HCT116 (cell line): ENCODE data around the gene VIPR2. TPM values are rescaled to one million over a fixed set of nuclear protein-coding genes. Genes with fewer than 3 reads are reported as not detected.

ENCODE experiments used
- ATAC-seq: fragments of 200-7000 bp; cut with Tn5 transposase; 2 replicates; pipeline ENCODE4 v1.9.1; 2020; ENCODE audit warnings: mild to moderate bottlenecking, moderate library complexity
- BruUV-seq: library from RNA; stranded (reverse); fragments of 400-500 nt; replicated peaks from 2 replicates; lab custom pipeline; 2021; lab: Mats Ljungman, UMichigan
- CTCF ChIA-PET: fragments of 300-600 bp; sonication (Branson Sonifier 250); formaldehyde crosslinking; loops from one replicate; lab custom pipeline; 2021; ENCODE audit warnings: antibody characterized with exemption; lab: Charles Lee
- POLR2A ChIA-PET: fragments of 300-600, 350-600 bp; sonication (Branson Sonifier 250); formaldehyde crosslinking; loops from one replicate; lab custom pipeline; 2021; ENCODE audit warnings: antibody characterized with exemption; lab: Charles Lee
- RAD21 ChIA-PET, 2 experiments: fragments of 300-600 bp; sonication (Branson Sonifier 250); formaldehyde crosslinking; loops; one replicate each; lab custom pipeline; 2023; ENCODE audit warnings: low total read pairs in 2 of 2; ENCODE audit not compliant: uncharacterized antibody in 2 of 2, unreplicated experiment in 2 of 2, low non-redundant PET in 1 of 2; lab: Charles Lee
- DNase-seq: peaks from one replicate; pipeline ENCODE4 v3.0.0-alpha.2; 2010; ENCODE audit warnings: low read depth, low spot score
- H2AFZ ChIP-seq: fragments of 200-600 bp; shearing (Covaris generic), sonication (generic); 2 replicates; pipeline ENCODE4 v1.6.1; 2017; ENCODE audit warnings: low read depth, mixed run types, mixed read lengths, antibody characterized with exemption, low read length; ENCODE audit not compliant: poor library complexity, severe bottlenecking
- H3K27ac ChIP-seq: 2 replicates; pipeline ENCODE4 v1.5.1; 2012; ENCODE audit warnings: low read depth, low read length
- H3K27me3 ChIP-seq: fragments of 200-600 bp; sonication (generic); 2 replicates; pipeline ENCODE4 v1.6.1; 2016; ENCODE audit warnings: mixed run types, low read length, mixed read lengths; ENCODE audit not compliant: insufficient read depth
- H3K36me3 ChIP-seq, 2 experiments: fragments of 200-500 bp in 1 of 2; fragments of 200-600 bp in 1 of 2; sonication (Bioruptor generic) in 1 of 2; sonication (generic) in 1 of 2; 2 replicates each; pipeline versions ENCODE4 v1.5.1 to v1.6.1; 2014 to 2016; ENCODE audit warnings: low read length in 2 of 2, inconsistent platforms in 1 of 2, mixed read lengths in 1 of 2, mixed run types in 1 of 2; ENCODE audit not compliant: insufficient read depth in 2 of 2, control insufficient read depth in 1 of 2
- H3K4me1 ChIP-seq, 2 experiments: fragments of 200-600 bp in 1 of 2; sonication (generic) in 1 of 2; 2 replicates each; pipeline versions ENCODE4 v1.5.1 to v1.6.1; 2012 to 2017; ENCODE audit warnings: low read length in 2 of 2, inconsistent platforms in 1 of 2, mild to moderate bottlenecking in 1 of 2, mixed read lengths in 1 of 2, mixed run types in 1 of 2, moderate library complexity in 1 of 2; ENCODE audit not compliant: insufficient read depth in 2 of 2, control insufficient read depth in 1 of 2
- H3K4me2 ChIP-seq: fragments of 200-600 bp; sonication (generic); 2 replicates; pipeline ENCODE4 v1.6.1; 2017; ENCODE audit warnings: mixed run types, low read length, mixed read lengths
- H3K4me3 ChIP-seq, 2 experiments: fragments of 200-600 bp in 1 of 2; sonication (generic) in 1 of 2; replicated peaks in 1 of 2; 2 replicates each; pipeline ENCODE4 v1.5.1; 2011 to 2016; ENCODE audit warnings: low read length in 2 of 2, control low read depth in 1 of 2, low read depth in 1 of 2, mild to moderate bottlenecking in 1 of 2, mixed read lengths in 1 of 2, mixed run types in 1 of 2
- H3K79me2 ChIP-seq: fragments of 200-600 bp; sonication (generic); 2 replicates; pipeline ENCODE4 v1.6.1; 2017; ENCODE audit warnings: mild to moderate bottlenecking, mixed run types, low read length, moderate library complexity, mixed read lengths; ENCODE audit not compliant: insufficient read depth
- H3K9ac ChIP-seq: fragments of 200-600 bp; sonication (generic); 2 replicates; pipeline ENCODE4 v1.6.1; 2016; ENCODE audit warnings: low read length, mixed read lengths
- H3K9me2 ChIP-seq: fragments of 200-600 bp; sonication (generic), shearing (Covaris generic); 2 replicates; pipeline ENCODE4 v1.6.1; 2017; ENCODE audit warnings: mixed run types, mild to moderate bottlenecking, moderate library complexity; ENCODE audit not compliant: insufficient read depth
- H3K9me3 ChIP-seq, 2 experiments: fragments of 200-500 bp in 1 of 2; fragments of 200-600 bp in 1 of 2; sonication (Bioruptor generic) in 1 of 2; sonication (generic) in 1 of 2; 2 replicates each; pipeline ENCODE4 v1.6.1; 2014 to 2017; ENCODE audit warnings: low read length in 2 of 2, mixed read lengths in 2 of 2, inconsistent platforms in 1 of 2, low read depth in 1 of 2, mild to moderate bottlenecking in 1 of 2, mixed run types in 1 of 2, moderate library complexity in 1 of 2; ENCODE audit not compliant: control insufficient read depth in 1 of 2, insufficient read depth in 1 of 2
- H4K20me1 ChIP-seq: fragments of 200-600 bp; sonication (generic), shearing (Covaris generic); 2 replicates; pipeline ENCODE4 v1.6.1; 2017; ENCODE audit warnings: mixed run types, mild to moderate bottlenecking, moderate library complexity; ENCODE audit not compliant: insufficient read depth
- CBX3 ChIP-seq: IDR thresholded peaks from 2 replicates; pipeline ENCODE4 v1.6.1; 2012; ENCODE audit warnings: low read depth
- CEBPB ChIP-seq: IDR thresholded peaks from 2 replicates; pipeline ENCODE4 v1.6.1; 2012; ENCODE audit warnings: low read depth
- ELF1 ChIP-seq: IDR thresholded peaks from 2 replicates; pipeline ENCODE4 v1.6.1; 2012; ENCODE audit warnings: low read depth, borderline replicate concordance
- EZH2 ChIP-seq: fragments of 200-600 bp; sonication (generic); IDR thresholded peaks from 2 replicates; pipeline ENCODE4 v1.6.1; 2017; ENCODE audit warnings: antibody characterized with exemption, mixed run types
- EZH2phosphoT487 ChIP-seq: fragments of 200-600 bp; IDR thresholded peaks from 2 replicates; pipeline ENCODE4 v1.6.1; 2018; ENCODE audit warnings: antibody characterized with exemption, borderline replicate concordance
- JUND ChIP-seq: IDR thresholded peaks from 2 replicates; pipeline ENCODE4 v1.6.1; 2012
- POLR2A ChIP-seq: IDR thresholded peaks from 2 replicates; pipeline ENCODE4 v1.7.0; 2011; ENCODE audit warnings: borderline replicate concordance; ENCODE audit not compliant: insufficient read depth, insufficient read length; ENCODE audit errors: extremely low read depth
- POLR2AphosphoS5 ChIP-seq: IDR thresholded peaks from 2 replicates; pipeline ENCODE4 v1.6.1; 2011; ENCODE audit warnings: mild to moderate bottlenecking, low read depth, low read length, moderate library complexity
- RAD21 ChIP-seq: IDR thresholded peaks from 2 replicates; pipeline ENCODE4 v1.6.1; 2012; ENCODE audit warnings: low read depth, mild to moderate bottlenecking
- SP1 ChIP-seq: IDR thresholded peaks from 2 replicates; pipeline ENCODE4 v1.6.1; 2012; ENCODE audit warnings: low read depth
- SRF ChIP-seq: IDR thresholded peaks from 2 replicates; pipeline ENCODE4 v1.6.1; 2012; ENCODE audit warnings: low read depth
- TCF7L2 ChIP-seq: IDR thresholded peaks from 2 replicates; pipeline ENCODE4 v1.7.0; 2011; ENCODE audit warnings: borderline replicate concordance, inconsistent platforms; ENCODE audit not compliant: insufficient read depth, insufficient read length; ENCODE audit errors: extremely low read depth
- ZFX ChIP-seq: fragments of 450-650 bp; IDR thresholded peaks from 2 replicates; pipeline ENCODE4 v1.6.1; 2017
- ZNF274 ChIP-seq: fragments of 200-500 bp; sonication (Bioruptor generic); IDR thresholded peaks from 2 replicates; pipeline ENCODE4 v1.6.1; 2014; ENCODE audit warnings: mild to moderate bottlenecking, low read depth, low read length, inconsistent platforms
- intact Hi-C: fragments of 100-400 bp; cut with micrococcal nuclease; formaldehyde crosslinking; loops from 2 replicates; pipeline ENCODE4 v1.10.0; 2022
- total RNA-seq: library from RNA; stranded (reverse); gene quantifications from one replicate; pipeline ENCODE4 v1.2.1, GENCODE V29; 2021; ENCODE audit not compliant: unreplicated experiment
- TF ChIP-seq, protein P1 (sequence below), 3 experiments: fragments of 200-600 bp in 1 of 3; sonication (generic) in 1 of 3; IDR thresholded peaks in 2 of 3; conservative IDR thresholded peaks in 1 of 3; 2 replicates each; pipeline ENCODE4 v1.5.1; 2012 to 2017; ENCODE audit warnings: low read depth in 2 of 3, low read length in 2 of 3, antibody characterized with exemption in 1 of 3, borderline replicate concordance in 1 of 3, control low read depth in 1 of 3, mild to moderate bottlenecking in 1 of 3, mixed read lengths in 1 of 3, mixed run types in 1 of 3, moderate library complexity in 1 of 3; ENCODE audit not compliant: insufficient read depth in 1 of 3
- TF ChIP-seq, protein P2 (sequence below): IDR thresholded peaks from 2 replicates; pipeline ENCODE4 v1.6.1; 2012
- TF ChIP-seq, protein P3 (sequence below): IDR thresholded peaks from 2 replicates; pipeline ENCODE4 v1.6.1; 2012; ENCODE audit warnings: low read depth

VIPR2 gene
- total RNA-seq, 1 experiment from 2014 or later, result 0.10 TPM

DNA sequence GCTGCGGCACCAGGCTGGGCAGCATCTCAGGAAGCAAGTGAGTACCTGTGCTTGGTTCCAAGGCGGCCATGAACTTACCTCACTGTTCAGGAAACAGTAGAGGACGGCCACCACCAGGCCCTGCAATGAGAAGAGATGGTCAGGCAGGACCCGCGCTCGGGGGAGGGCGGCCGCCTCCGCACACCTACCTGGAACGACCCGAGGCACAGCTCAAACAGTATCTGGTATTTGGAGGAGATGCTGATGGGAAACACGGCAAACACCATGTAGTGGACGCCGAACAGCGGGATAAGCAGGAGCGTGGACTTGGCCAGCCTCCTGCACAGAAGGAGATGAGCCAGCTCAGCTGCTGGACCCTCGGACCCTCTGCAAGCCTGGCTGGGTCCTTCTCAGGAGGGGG, 112.9 kb downstream of the VIPR2 start:
- no peak for TF ChIP-seq SP1
- no peak for TF ChIP-seq EZH2phosphoT487
- no peak for TF ChIP-seq SRF
- TF ChIP-seq TCF7L2, result no peak
- no peak for TF ChIP-seq POLR2A
- TF ChIP-seq POLR2AphosphoS5, result no peak
- no peak for TF ChIP-seq ZFX
- no peak for TF ChIP-seq ELF1
- no peak for TF ChIP-seq CBX3
- TF ChIP-seq RAD21, result no peak
- TF ChIP-seq CEBPB, result no peak
- no peak for TF ChIP-seq EZH2
- no peak for TF ChIP-seq JUND
- no peak for TF ChIP-seq ZNF274
- TF ChIP-seq, protein P1, sequence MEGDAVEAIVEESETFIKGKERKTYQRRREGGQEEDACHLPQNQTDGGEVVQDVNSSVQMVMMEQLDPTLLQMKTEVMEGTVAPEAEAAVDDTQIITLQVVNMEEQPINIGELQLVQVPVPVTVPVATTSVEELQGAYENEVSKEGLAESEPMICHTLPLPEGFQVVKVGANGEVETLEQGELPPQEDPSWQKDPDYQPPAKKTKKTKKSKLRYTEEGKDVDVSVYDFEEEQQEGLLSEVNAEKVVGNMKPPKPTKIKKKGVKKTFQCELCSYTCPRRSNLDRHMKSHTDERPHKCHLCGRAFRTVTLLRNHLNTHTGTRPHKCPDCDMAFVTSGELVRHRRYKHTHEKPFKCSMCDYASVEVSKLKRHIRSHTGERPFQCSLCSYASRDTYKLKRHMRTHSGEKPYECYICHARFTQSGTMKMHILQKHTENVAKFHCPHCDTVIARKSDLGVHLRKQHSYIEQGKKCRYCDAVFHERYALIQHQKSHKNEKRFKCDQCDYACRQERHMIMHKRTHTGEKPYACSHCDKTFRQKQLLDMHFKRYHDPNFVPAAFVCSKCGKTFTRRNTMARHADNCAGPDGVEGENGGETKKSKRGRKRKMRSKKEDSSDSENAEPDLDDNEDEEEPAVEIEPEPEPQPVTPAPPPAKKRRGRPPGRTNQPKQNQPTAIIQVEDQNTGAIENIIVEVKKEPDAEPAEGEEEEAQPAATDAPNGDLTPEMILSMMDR (IDR thresholded peaks at IDR 0.05 in 2 of 3, conservative IDR thresholded peaks at IDR 0.05 in 1 of 3; ENCODE audit: borderline replicate concordance in 1 of 3, insufficient read depth in 1 of 3, low read depth in 2 of 3, low read length in 2 of 3), result no peak
- TF ChIP-seq, protein P2, sequence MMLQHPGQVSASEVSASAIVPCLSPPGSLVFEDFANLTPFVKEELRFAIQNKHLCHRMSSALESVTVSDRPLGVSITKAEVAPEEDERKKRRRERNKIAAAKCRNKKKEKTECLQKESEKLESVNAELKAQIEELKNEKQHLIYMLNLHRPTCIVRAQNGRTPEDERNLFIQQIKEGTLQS, result no peak
- TF ChIP-seq, protein P3, sequence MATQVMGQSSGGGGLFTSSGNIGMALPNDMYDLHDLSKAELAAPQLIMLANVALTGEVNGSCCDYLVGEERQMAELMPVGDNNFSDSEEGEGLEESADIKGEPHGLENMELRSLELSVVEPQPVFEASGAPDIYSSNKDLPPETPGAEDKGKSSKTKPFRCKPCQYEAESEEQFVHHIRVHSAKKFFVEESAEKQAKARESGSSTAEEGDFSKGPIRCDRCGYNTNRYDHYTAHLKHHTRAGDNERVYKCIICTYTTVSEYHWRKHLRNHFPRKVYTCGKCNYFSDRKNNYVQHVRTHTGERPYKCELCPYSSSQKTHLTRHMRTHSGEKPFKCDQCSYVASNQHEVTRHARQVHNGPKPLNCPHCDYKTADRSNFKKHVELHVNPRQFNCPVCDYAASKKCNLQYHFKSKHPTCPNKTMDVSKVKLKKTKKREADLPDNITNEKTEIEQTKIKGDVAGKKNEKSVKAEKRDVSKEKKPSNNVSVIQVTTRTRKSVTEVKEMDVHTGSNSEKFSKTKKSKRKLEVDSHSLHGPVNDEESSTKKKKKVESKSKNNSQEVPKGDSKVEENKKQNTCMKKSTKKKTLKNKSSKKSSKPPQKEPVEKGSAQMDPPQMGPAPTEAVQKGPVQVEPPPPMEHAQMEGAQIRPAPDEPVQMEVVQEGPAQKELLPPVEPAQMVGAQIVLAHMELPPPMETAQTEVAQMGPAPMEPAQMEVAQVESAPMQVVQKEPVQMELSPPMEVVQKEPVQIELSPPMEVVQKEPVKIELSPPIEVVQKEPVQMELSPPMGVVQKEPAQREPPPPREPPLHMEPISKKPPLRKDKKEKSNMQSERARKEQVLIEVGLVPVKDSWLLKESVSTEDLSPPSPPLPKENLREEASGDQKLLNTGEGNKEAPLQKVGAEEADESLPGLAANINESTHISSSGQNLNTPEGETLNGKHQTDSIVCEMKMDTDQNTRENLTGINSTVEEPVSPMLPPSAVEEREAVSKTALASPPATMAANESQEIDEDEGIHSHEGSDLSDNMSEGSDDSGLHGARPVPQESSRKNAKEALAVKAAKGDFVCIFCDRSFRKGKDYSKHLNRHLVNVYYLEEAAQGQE, result no peak
- no peaks in the 10 kb centered on the region for H3K79me2 ChIP-seq
- H3K4me1 ChIP-seq, result peaks cover 0 to 17% of the 10 kb centered on the region in 2 experiments; a peak in 1 of 4 replicates
- H3K36me3 ChIP-seq, result no peaks in the 10 kb centered on the region
- H3K9ac ChIP-seq, result no peak overlapping the region
- no peak for DNase-seq
- H3K9me2 ChIP-seq, result no peaks in the 10 kb centered on the region
- ChIA-PET CTCF (interaction anchor here (1.0 kb wide), 1 partner anchor 110 kb away, joined by 4 read pairs; no protein-coding TSS in a partner anchor), POLR2A (interaction anchor here (0.9 kb wide), 1 partner anchor 174 kb away, joined by 3 read pairs; no protein-coding TSS in a partner anchor), RAD21 (no interaction called here)
- no peak overlapping the region for H2AFZ ChIP-seq
- H3K9me3 ChIP-seq, result no peaks in the 10 kb centered on the region
- ATAC-seq, result no peak
- intact Hi-C loops, result no loop called here
- no peak overlapping the region for H3K4me3 ChIP-seq
- no peaks in the 10 kb centered on the region for H4K20me1 ChIP-seq
- peak overlapping the region; percentile 96 for H3K4me2 ChIP-seq
- H3K27ac ChIP-seq, result no peak overlapping the region; the same call in 1 of the 2 replicates
- BruUV-seq, result no TSS peak
- no peaks in the 10 kb centered on the region for H3K27me3 ChIP-seq
